ENCODE data around the gene PLCXD1.

- TF ChIP-seq CTCF (IDR thresholded peaks at IDR 0.05) (no peak), POLR2A (IDR thresholded peaks at IDR 0.05) (no peak)
These were observed 52.6 kb downstream of the PLCXD1 start for GRCh38 chrX:333611-334311.
